ENCODE data around the gene ZNF839.

Gene ZNF839

GRCh38 chr14:102352213-102352612 lies 32.7 kb downstream of the ZNF839 start:
- no peak overlapping the region for H3K4me3 ChIP-seq (ENCODE audit: low read depth, low read length)
- TF ChIP-seq CTCF (IDR thresholded peaks at IDR 0.05; ENCODE audit: insufficient read depth, low read depth, low read length, missing control alignments) = no peak
- no peak for DNase-seq (ENCODE audit: low read depth)

- no peak overlapping the region for H3K4me3 ChIP-seq (ENCODE audit: low read depth, low read length)
- no peak for TF ChIP-seq CTCF (IDR thresholded peaks at IDR 0.05; ENCODE audit: insufficient read depth, low read depth, low read length, missing control alignments)
- no peak for DNase-seq (ENCODE audit: low read depth)
These were observed 33.6 kb downstream of the ZNF839 start for GRCh38 chr14:102353126-102353619.

GRCh38 chr14:102356280-102356679 lies 36.7 kb downstream of the ZNF839 start:
- H3K4me3 ChIP-seq (ENCODE audit: low read depth, low read length) = no peak overlapping the region
- DNase-seq (ENCODE audit: low read depth) = no peak
- no peak for TF ChIP-seq CTCF (IDR thresholded peaks at IDR 0.05; ENCODE audit: insufficient read depth, low read depth, low read length, missing control alignments)

- DNase-seq (ENCODE audit: low read depth) = no peak
- TF ChIP-seq CTCF (IDR thresholded peaks at IDR 0.05; ENCODE audit: insufficient read depth, low read depth, low read length, missing control alignments) = no peak
- H3K4me3 ChIP-seq (ENCODE audit: low read depth, low read length) = no peak overlapping the region
These were observed 39.8 kb downstream of the ZNF839 start for GRCh38 chr14:102359341-102359740.

- H3K4me3 ChIP-seq (ENCODE audit: low read depth, low read length) = no peak overlapping the region
- DNase-seq (ENCODE audit: low read depth) = no peak
- no peak for TF ChIP-seq CTCF (IDR thresholded peaks at IDR 0.05; ENCODE audit: insufficient read depth, low read depth, low read length, missing control alignments)
These were observed 40.8 kb downstream of the ZNF839 start for GRCh38 chr14:102360388-102360787.

GRCh38 chr14:102362084-102362483 lies 42.5 kb downstream of the ZNF839 start:
- DNase-seq (ENCODE audit: low read depth) = peak; percentile 76
- no peak for TF ChIP-seq CTCF (IDR thresholded peaks at IDR 0.05; ENCODE audit: insufficient read depth, low read depth, low read length, missing control alignments)

GRCh38 chr14:102362545-102363181 lies 43.1 kb downstream of the ZNF839 start, which contains the start of the genes CINP and TECPR2:
CINP (minus strand) TSS chr14:102362890; CDS start chr14:102362851, 39 bp downstream.
TECPR2 (plus strand) TSS chr14:102362941; CDS start chr14:102376722, 13,781 bp downstream.
- DNase-seq (ENCODE audit: low read depth) = peak; percentile 97
- TF ChIP-seq CTCF (IDR thresholded peaks at IDR 0.05; ENCODE audit: insufficient read depth, low read depth, low read length, missing control alignments) = no peak
- H3K4me3 ChIP-seq (ENCODE audit: low read depth, low read length) = peak within 1 kb of the TSS; percentile 81

More at GRCh38 chr14:102362084-102362483, 42.5 kb downstream of the ZNF839 start:
- peak overlapping the region; percentile 81 for H3K4me3 ChIP-seq (ENCODE audit: low read depth, low read length)

Data from GM12865 (cell line).